Keratinocyte (primary cell): ENCODE data around the gene C12orf42.

Source experiments
- CTCF ChIP-seq, 3 experiments: IDR thresholded peaks in 1 of 3; conservative IDR thresholded peaks in 1 of 3; optimal IDR thresholded peaks in 1 of 3; 2 replicates in 2 of 3; 3 replicates in 1 of 3; pipeline versions ENCODE3 to v1.5.1; 2011; ENCODE audit warnings: low read length in 3 of 3, mild to moderate bottlenecking in 3 of 3, moderate library complexity in 2 of 3, control low read depth in 1 of 3, inconsistent platforms in 1 of 3; ENCODE audit not compliant: insufficient read depth in 2 of 3; ENCODE audit errors: extremely low read depth in 1 of 3
- EZH2 ChIP-seq: IDR thresholded peaks from one replicate; pipeline ENCODE4 v1.6.1; 2012; ENCODE audit warnings: inconsistent platforms, mild to moderate bottlenecking, low read length, moderate library complexity

- TF ChIP-seq CTCF (optimal IDR thresholded peaks at IDR 0.05 in 1 of 3, IDR thresholded peaks at IDR 0.05 in 1 of 3, conservative IDR thresholded peaks at IDR 0.05 in 1 of 3; ENCODE audit: extremely low read depth in 1 of 3, insufficient read depth in 2 of 3, low read length in 3 of 3) (no peak), EZH2 (no peak)
These were observed 23.1 kb upstream of the C12orf42 start for GRCh38 chr12:103518899-103519298.
